Panc1 (cell line): ENCODE results near the gene EML6. TPM values are rescaled to one million over a fixed set of nuclear protein-coding genes. Genes with fewer than 3 reads are reported as not detected.

Experiments used
- ATAC-seq: fragments of 200-7000 bp; cut with Tn5 transposase; 2 replicates; pipeline ENCODE4 v1.9.1; 2020; ENCODE audit warnings: mild to moderate bottlenecking, moderate library complexity
- BruUV-seq: library from RNA; stranded (reverse); fragments of 400-500 nt; replicated peaks from 2 replicates; lab custom pipeline; 2021; lab: Mats Ljungman, UMichigan
- CTCF ChIA-PET: fragments of 300-600 bp; sonication (Branson Sonifier 250); formaldehyde crosslinking; loops from one replicate; lab custom pipeline; 2022; ENCODE audit warnings: antibody characterized with exemption; lab: Charles Lee
- POLR2A ChIA-PET: fragments of 300-600 bp; sonication (Branson Sonifier 250); formaldehyde crosslinking; loops from one replicate; lab custom pipeline; 2022; ENCODE audit warnings: antibody characterized with exemption; lab: Charles Lee
- DNase-seq: peaks from one replicate; pipeline ENCODE4 v3.0.0-alpha.2; 2010; ENCODE audit warnings: low read depth, low spot score
- H3K27ac ChIP-seq: 2 replicates; pipeline ENCODE4 v1.5.1; 2011; ENCODE audit warnings: mild to moderate bottlenecking, low read length, inconsistent platforms
- H3K27me3 ChIP-seq: fragments of 200-500 bp; sonication (Bioruptor generic); 2 replicates; pipeline ENCODE4 v1.6.0; 2014; ENCODE audit warnings: low read length, inconsistent platforms; ENCODE audit not compliant: control insufficient read depth, insufficient read depth
- H3K36me3 ChIP-seq: fragments of 200-500 bp; sonication (Bioruptor generic); 2 replicates; pipeline ENCODE4 v1.5.1; 2014; ENCODE audit warnings: inconsistent platforms, mild to moderate bottlenecking, low read length, moderate library complexity; ENCODE audit not compliant: control insufficient read depth, insufficient read depth
- H3K4me1 ChIP-seq: 2 replicates; pipeline ENCODE4 v1.5.1; 2011; ENCODE audit warnings: inconsistent platforms, mild to moderate bottlenecking, low read length, moderate library complexity; ENCODE audit not compliant: control insufficient read depth, insufficient read depth
- H3K4me3 ChIP-seq, 2 experiments: 2 replicates each; pipeline ENCODE4 v1.5.1; 2011 to 2012; ENCODE audit warnings: low read depth in 2 of 2, low read length in 2 of 2, mild to moderate bottlenecking in 2 of 2, inconsistent platforms in 1 of 2, moderate library complexity in 1 of 2
- H3K9me3 ChIP-seq: fragments of 200-500 bp; sonication (Bioruptor generic); 2 replicates; pipeline ENCODE4 v1.5.1; 2014; ENCODE audit warnings: low read depth, mild to moderate bottlenecking, inconsistent platforms, low read length, moderate library complexity; ENCODE audit not compliant: control insufficient read depth, insufficient read depth
- POLR2AphosphoS5 ChIP-seq: IDR thresholded peaks from 2 replicates; pipeline ENCODE4 v1.6.1; 2012; ENCODE audit warnings: mild to moderate bottlenecking, low read depth, low read length, moderate library complexity
- SIN3A ChIP-seq: IDR thresholded peaks from 2 replicates; pipeline ENCODE4 v1.6.1; 2012; ENCODE audit warnings: low read depth, mild to moderate bottlenecking, low read length, moderate library complexity, borderline replicate concordance; ENCODE audit not compliant: insufficient read depth
- TCF7L2 ChIP-seq: IDR thresholded peaks from 2 replicates; pipeline ENCODE4 v1.6.1; 2011; ENCODE audit warnings: mild to moderate bottlenecking, low read depth, low read length, inconsistent platforms
- in situ Hi-C: cut with HindIII; loops from 2 replicates; pipeline ENCODE4 v1.10.0; 2016; ENCODE audit warnings: low sequenced_read_pairs, low pct_unique_long_range_greater_than_20kb
- intact Hi-C: fragments of 100-400 bp; cut with micrococcal nuclease; formaldehyde crosslinking; loops from one replicate; pipeline ENCODE4 v1.10.0; 2022; ENCODE audit not compliant: unreplicated experiment
- total RNA-seq: library from RNA; stranded (reverse); gene quantifications from one replicate; pipeline ENCODE4 v1.2.1, GENCODE V29; 2021; ENCODE audit not compliant: unreplicated experiment
- TF ChIP-seq, protein P1 (sequence below), 2 experiments: IDR thresholded peaks; 2 replicates each; pipeline ENCODE4 v1.6.1; 2011 to 2012; ENCODE audit warnings: low read depth in 2 of 2, control low read depth in 1 of 2, low read length in 1 of 2, mild to moderate bottlenecking in 1 of 2, moderate library complexity in 1 of 2; ENCODE audit not compliant: insufficient read depth in 1 of 2
- TF ChIP-seq, protein P2 (sequence below): fragments of 450-650 bp; IDR thresholded peaks from 2 replicates; pipeline ENCODE4 v1.5.1; 2017; ENCODE audit warnings: mild to moderate bottlenecking

EML6 gene
- total RNA-seq, 1 experiment from 2014 or later: 6.3 TPM

DNA sequence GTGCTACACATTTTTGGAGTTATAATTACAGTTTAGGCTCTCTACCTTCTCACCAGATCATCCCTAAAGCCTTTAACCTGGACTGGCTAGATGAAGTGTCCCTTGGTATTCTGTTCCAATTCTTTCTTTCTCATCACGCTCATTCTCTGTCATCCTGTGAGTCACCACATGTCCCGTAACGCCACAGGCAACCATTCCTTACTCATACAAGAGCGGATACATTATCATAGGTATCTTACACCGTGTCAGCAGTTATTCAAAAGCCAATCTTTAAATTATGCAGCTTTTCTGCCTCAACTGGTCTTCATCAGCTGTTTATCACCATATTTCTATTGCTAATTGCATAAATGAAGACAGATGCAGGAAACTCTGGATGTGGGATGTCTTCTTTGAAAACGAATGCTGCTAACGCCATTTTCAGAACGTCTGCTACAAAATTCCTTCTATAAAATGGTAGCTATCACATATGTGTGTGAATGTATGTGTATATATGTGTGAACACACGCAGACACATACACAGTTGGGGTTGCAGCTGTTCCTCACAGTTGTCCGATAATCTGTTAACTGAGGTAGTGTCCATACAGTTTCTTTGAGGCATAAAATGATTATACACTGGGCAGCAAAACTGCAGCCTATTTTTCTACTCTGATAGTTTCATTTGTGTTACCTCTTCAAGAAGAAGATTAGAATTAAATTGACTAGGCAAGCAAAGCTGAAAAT lies 47.9 kb downstream of the EML6 start:
- Histone ChIP-seq H3K27ac (no peak overlapping the region), H3K36me3 (no peaks in the 10 kb centered on the region), H3K27me3 (no peaks in the 10 kb centered on the region), H3K4me1 (no peaks in the 10 kb centered on the region), H3K9me3 (peaks cover 9% of the 10 kb centered on the region; the same call in 1 of the 2 replicates), H3K4me3 (no peak overlapping the region)
- intact Hi-C loops (no loop called here), in situ Hi-C loops (no loop called here)
- no peak for TF ChIP-seq SIN3A
- TF ChIP-seq, protein P1, sequence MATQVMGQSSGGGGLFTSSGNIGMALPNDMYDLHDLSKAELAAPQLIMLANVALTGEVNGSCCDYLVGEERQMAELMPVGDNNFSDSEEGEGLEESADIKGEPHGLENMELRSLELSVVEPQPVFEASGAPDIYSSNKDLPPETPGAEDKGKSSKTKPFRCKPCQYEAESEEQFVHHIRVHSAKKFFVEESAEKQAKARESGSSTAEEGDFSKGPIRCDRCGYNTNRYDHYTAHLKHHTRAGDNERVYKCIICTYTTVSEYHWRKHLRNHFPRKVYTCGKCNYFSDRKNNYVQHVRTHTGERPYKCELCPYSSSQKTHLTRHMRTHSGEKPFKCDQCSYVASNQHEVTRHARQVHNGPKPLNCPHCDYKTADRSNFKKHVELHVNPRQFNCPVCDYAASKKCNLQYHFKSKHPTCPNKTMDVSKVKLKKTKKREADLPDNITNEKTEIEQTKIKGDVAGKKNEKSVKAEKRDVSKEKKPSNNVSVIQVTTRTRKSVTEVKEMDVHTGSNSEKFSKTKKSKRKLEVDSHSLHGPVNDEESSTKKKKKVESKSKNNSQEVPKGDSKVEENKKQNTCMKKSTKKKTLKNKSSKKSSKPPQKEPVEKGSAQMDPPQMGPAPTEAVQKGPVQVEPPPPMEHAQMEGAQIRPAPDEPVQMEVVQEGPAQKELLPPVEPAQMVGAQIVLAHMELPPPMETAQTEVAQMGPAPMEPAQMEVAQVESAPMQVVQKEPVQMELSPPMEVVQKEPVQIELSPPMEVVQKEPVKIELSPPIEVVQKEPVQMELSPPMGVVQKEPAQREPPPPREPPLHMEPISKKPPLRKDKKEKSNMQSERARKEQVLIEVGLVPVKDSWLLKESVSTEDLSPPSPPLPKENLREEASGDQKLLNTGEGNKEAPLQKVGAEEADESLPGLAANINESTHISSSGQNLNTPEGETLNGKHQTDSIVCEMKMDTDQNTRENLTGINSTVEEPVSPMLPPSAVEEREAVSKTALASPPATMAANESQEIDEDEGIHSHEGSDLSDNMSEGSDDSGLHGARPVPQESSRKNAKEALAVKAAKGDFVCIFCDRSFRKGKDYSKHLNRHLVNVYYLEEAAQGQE (IDR thresholded peaks at IDR 0.05; ENCODE audit: insufficient read depth in 1 of 2, low read depth in 2 of 2, low read length in 1 of 2): no peak
- CTCF ChIA-PET: no interaction called here
- ATAC-seq (no peak), DNase-seq (no peak)
- POLR2A ChIA-PET: no interaction called here
- BruUV-seq: no TSS peak

DNA sequence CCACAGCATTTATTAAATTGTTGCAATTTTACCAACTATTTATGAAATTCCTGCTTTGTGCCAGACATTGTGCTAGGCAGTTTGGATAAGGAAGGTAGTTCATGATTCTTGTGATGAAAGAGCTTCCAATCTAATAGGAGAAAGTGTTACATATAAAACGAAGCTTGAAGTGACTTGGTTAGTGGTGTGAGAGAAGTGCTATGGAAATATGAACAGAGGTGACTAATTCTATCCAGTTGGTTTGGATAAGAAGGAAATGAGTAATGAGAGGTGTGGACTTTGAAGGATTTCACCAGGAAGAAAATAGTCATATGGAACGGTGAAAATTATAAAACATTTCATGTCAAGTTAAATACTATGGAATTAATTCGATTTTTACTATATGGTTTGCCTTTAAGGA lies 48.6 kb downstream of the EML6 start:
- in situ Hi-C loops: no loop called here
- CTCF ChIA-PET: no interaction called here
- peak; percentile 69; the same call in 1 of the 2 replicates for ATAC-seq

More for the DNA sequence above, 48.6 kb downstream of the EML6 start:
- POLR2A ChIA-PET: no interaction called here
- H3K9me3 ChIP-seq: peaks cover 10% of the 10 kb centered on the region; the same call in 1 of the 2 replicates
- intact Hi-C loops: no loop called here
- no peaks in the 10 kb centered on the region for H3K4me1 ChIP-seq
- TF ChIP-seq TCF7L2 (no peak), POLR2AphosphoS5 (no peak), SIN3A (no peak)
- TF ChIP-seq, protein P2, sequence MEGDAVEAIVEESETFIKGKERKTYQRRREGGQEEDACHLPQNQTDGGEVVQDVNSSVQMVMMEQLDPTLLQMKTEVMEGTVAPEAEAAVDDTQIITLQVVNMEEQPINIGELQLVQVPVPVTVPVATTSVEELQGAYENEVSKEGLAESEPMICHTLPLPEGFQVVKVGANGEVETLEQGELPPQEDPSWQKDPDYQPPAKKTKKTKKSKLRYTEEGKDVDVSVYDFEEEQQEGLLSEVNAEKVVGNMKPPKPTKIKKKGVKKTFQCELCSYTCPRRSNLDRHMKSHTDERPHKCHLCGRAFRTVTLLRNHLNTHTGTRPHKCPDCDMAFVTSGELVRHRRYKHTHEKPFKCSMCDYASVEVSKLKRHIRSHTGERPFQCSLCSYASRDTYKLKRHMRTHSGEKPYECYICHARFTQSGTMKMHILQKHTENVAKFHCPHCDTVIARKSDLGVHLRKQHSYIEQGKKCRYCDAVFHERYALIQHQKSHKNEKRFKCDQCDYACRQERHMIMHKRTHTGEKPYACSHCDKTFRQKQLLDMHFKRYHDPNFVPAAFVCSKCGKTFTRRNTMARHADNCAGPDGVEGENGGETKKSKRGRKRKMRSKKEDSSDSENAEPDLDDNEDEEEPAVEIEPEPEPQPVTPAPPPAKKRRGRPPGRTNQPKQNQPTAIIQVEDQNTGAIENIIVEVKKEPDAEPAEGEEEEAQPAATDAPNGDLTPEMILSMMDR: no peak
- TF ChIP-seq, protein P1 (IDR thresholded peaks at IDR 0.05; ENCODE audit: insufficient read depth in 1 of 2, low read depth in 2 of 2, low read length in 1 of 2): no peak
- BruUV-seq: no TSS peak
- no peak overlapping the region for H3K4me3 ChIP-seq
- H3K27me3 ChIP-seq: no peaks in the 10 kb centered on the region
- no peaks in the 10 kb centered on the region for H3K36me3 ChIP-seq
- DNase-seq: no peak
- H3K27ac ChIP-seq: no peak overlapping the region
